Neural cell (in vitro differentiated cells): ENCODE results near the gene MAN2B2. TPM values are rescaled to one million over a fixed set of nuclear protein-coding genes. Genes with fewer than 3 reads are reported as not detected.

Experiments
- H2AFZ ChIP-seq: fragments of 200-600, 300-800 bp; sonication (generic), shearing (Covaris generic); 2 replicates; pipeline ENCODE4 v1.6.0; 2014; ENCODE audit warnings: low read depth, mild to moderate bottlenecking, antibody characterized with exemption, low read length, moderate library complexity
- H3F3A ChIP-seq: fragments of 200-600 bp; shearing (Covaris generic); 2 replicates; pipeline ENCODE4 v1.6.1; 2016; ENCODE audit warnings: mild to moderate bottlenecking, moderate library complexity, mixed read lengths, antibody characterized with exemption, low read length; ENCODE audit not compliant: insufficient read depth, poor library complexity, severe bottlenecking
- H3K27ac ChIP-seq: fragments of 200-600, 300-800 bp; sonication (generic), shearing (Covaris generic); 2 replicates; pipeline ENCODE4 v1.5.1; 2014; ENCODE audit warnings: mild to moderate bottlenecking, low read length, moderate library complexity
- H3K27me3 ChIP-seq: fragments of 300-800, 200-600 bp; sonication (generic), shearing (Covaris generic); 2 replicates; pipeline ENCODE4 v1.6.0; 2014; ENCODE audit warnings: mild to moderate bottlenecking, low read depth, low read length, moderate library complexity; ENCODE audit not compliant: insufficient read depth
- H3K36me3 ChIP-seq: fragments of 300-800, 200-600 bp; sonication (generic), shearing (Covaris generic); 2 replicates; pipeline ENCODE4 v1.5.1; 2014; ENCODE audit warnings: mild to moderate bottlenecking, antibody characterized with exemption, low read length, moderate library complexity; ENCODE audit not compliant: insufficient read depth
- H3K4me2 ChIP-seq: fragments of 300-800, 200-600 bp; sonication (generic), shearing (Covaris generic); 2 replicates; pipeline ENCODE4 v1.6.0; 2014; ENCODE audit warnings: mild to moderate bottlenecking, low read length
- H3K4me3 ChIP-seq: fragments of 300-800, 200-600 bp; sonication (generic), shearing (Covaris generic); 2 replicates; pipeline ENCODE4 v1.5.1; 2014; ENCODE audit warnings: mild to moderate bottlenecking, low read length, moderate library complexity
- H3K79me2 ChIP-seq: fragments of 200-600 bp; shearing (Covaris generic); replicated peaks from 2 replicates; pipeline ENCODE4 v1.6.0; 2014; ENCODE audit warnings: mild to moderate bottlenecking, low read length, moderate library complexity; ENCODE audit not compliant: insufficient read depth
- H3K9ac ChIP-seq: fragments of 300-800, 200-600 bp; sonication (generic), shearing (Covaris generic); 2 replicates; pipeline ENCODE4 v1.6.1; 2016; ENCODE audit warnings: mild to moderate bottlenecking, low read length, mixed read lengths
- H3K9me2 ChIP-seq: fragments of 200-600 bp; shearing (Covaris generic); 2 replicates; pipeline ENCODE4 v1.6.1; 2016; ENCODE audit warnings: mild to moderate bottlenecking, low read length, mixed read lengths; ENCODE audit not compliant: insufficient read depth
- H3K9me3 ChIP-seq: fragments of 200-600, 300-800 bp; sonication (generic), shearing (Covaris generic); 2 replicates; pipeline ENCODE4 v1.6.1; 2016; ENCODE audit warnings: mild to moderate bottlenecking, mixed run types, low read length, moderate library complexity, mixed read lengths
- H4K20me1 ChIP-seq: fragments of 200-600 bp; shearing (Covaris generic); 2 replicates; pipeline ENCODE4 v1.6.1; 2016; ENCODE audit warnings: mild to moderate bottlenecking, mixed run types; ENCODE audit not compliant: insufficient read depth
- EP300 ChIP-seq: fragments of 450-650 bp; conservative IDR thresholded peaks from 2 replicates; pipeline ENCODE4 v1.6.1; 2014; ENCODE audit warnings: antibody characterized with exemption, mild to moderate bottlenecking, moderate library complexity; ENCODE audit not compliant: poor library complexity, severe bottlenecking
- EZH2 ChIP-seq: fragments of 200-600, 300-800 bp; shearing (Covaris generic), sonication (generic); IDR thresholded peaks from 2 replicates; pipeline ENCODE4 v1.6.1; 2014; ENCODE audit warnings: antibody characterized with exemption, low read length, borderline replicate concordance, mild to moderate bottlenecking; ENCODE audit not compliant: insufficient read depth, poor library complexity, severe bottlenecking
- MXI1 ChIP-seq: fragments of 450-650 bp; conservative IDR thresholded peaks from 2 replicates; pipeline ENCODE4 v1.6.1; 2014; ENCODE audit warnings: antibody characterized with exemption, mild to moderate bottlenecking; ENCODE audit not compliant: poor library complexity, severe bottlenecking
- POLR2AphosphoS5 ChIP-seq: IDR thresholded peaks from 2 replicates; pipeline ENCODE4 v1.6.1; 2012
- RAD21 ChIP-seq: fragments of 450-650 bp; conservative IDR thresholded peaks from 2 replicates; pipeline ENCODE4 v1.6.1; 2014; ENCODE audit warnings: antibody characterized with exemption, mild to moderate bottlenecking, moderate library complexity
- SMC3 ChIP-seq: fragments of 450-650 bp; conservative IDR thresholded peaks from 2 replicates; pipeline ENCODE4 v1.6.1; 2014; ENCODE audit warnings: antibody characterized with exemption, mild to moderate bottlenecking, moderate library complexity; ENCODE audit not compliant: poor library complexity
- TAF1 ChIP-seq: IDR thresholded peaks from 2 replicates; pipeline ENCODE4 v1.6.1; 2012; ENCODE audit warnings: low read depth
- polyA plus RNA-seq: library from polyadenylated mRNA; depleted of rRNA; stranded (reverse); fragments of >200 nt; gene quantifications from 2 replicates; pipeline ENCODE4 v1.2.3, GENCODE V29; 2014
- TF ChIP-seq, protein P1 (sequence below): IDR thresholded peaks from 2 replicates; pipeline ENCODE4 v1.6.1; 2012; ENCODE audit warnings: borderline replicate concordance
- TF ChIP-seq, protein P2 (sequence below): fragments of 450-650 bp; IDR thresholded peaks from 2 replicates; pipeline ENCODE4 v1.5.1; 2014; ENCODE audit warnings: antibody characterized with exemption, mild to moderate bottlenecking, moderate library complexity; ENCODE audit not compliant: poor library complexity, severe bottlenecking

Gene MAN2B2
- polyA plus RNA-seq, 1 donor from 2014 or later: 7.5 TPM

DNA sequence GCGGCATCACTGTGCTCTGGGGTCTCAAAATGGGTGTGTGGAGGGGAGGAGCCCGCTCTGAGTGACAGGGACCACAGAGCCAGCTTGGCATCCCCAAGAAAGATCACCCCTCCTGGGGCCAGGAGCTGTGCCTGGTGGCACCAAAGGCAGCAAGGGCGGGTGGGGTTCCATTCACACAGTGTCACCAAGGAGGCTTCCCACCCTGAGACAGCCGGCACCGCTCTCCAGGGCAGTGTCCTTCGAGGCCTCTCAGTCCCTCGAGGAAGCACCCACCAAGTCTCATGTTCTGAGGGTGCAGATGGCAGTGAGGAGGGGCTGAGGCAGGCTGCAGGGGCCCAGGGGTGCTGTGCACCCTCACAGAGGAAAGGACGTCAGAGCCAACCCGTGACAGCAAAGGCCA lies 44.0 kb upstream of the MAN2B2 start:
- Histone ChIP-seq H3K9me3 (no peaks in the 10 kb centered on the region), H3K9ac (no peak overlapping the region), H3K4me2 (no peak overlapping the region), H3K79me2 (no peaks in the 10 kb centered on the region), H3K36me3 (no peaks in the 10 kb centered on the region), H4K20me1 (no peaks in the 10 kb centered on the region), H2AFZ (no peak overlapping the region), H3K4me3 (no peak overlapping the region), H3K27me3 (no peaks in the 10 kb centered on the region), H3K9me2 (no peaks in the 10 kb centered on the region), H3K27ac (no peak overlapping the region), H3F3A (no peaks in the 10 kb centered on the region)
- TF ChIP-seq EP300 (no peak), TAF1 (no peak), POLR2AphosphoS5 (no peak), EZH2 (no peak), RAD21 (no peak)
- TF ChIP-seq, protein P1, sequence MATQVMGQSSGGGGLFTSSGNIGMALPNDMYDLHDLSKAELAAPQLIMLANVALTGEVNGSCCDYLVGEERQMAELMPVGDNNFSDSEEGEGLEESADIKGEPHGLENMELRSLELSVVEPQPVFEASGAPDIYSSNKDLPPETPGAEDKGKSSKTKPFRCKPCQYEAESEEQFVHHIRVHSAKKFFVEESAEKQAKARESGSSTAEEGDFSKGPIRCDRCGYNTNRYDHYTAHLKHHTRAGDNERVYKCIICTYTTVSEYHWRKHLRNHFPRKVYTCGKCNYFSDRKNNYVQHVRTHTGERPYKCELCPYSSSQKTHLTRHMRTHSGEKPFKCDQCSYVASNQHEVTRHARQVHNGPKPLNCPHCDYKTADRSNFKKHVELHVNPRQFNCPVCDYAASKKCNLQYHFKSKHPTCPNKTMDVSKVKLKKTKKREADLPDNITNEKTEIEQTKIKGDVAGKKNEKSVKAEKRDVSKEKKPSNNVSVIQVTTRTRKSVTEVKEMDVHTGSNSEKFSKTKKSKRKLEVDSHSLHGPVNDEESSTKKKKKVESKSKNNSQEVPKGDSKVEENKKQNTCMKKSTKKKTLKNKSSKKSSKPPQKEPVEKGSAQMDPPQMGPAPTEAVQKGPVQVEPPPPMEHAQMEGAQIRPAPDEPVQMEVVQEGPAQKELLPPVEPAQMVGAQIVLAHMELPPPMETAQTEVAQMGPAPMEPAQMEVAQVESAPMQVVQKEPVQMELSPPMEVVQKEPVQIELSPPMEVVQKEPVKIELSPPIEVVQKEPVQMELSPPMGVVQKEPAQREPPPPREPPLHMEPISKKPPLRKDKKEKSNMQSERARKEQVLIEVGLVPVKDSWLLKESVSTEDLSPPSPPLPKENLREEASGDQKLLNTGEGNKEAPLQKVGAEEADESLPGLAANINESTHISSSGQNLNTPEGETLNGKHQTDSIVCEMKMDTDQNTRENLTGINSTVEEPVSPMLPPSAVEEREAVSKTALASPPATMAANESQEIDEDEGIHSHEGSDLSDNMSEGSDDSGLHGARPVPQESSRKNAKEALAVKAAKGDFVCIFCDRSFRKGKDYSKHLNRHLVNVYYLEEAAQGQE: no peak

- Histone ChIP-seq H3K4me2 (no peak overlapping the region), H4K20me1 (no peaks in the 10 kb centered on the region), H3K9ac (no peak overlapping the region), H3K27ac (no peak overlapping the region), H2AFZ (no peak overlapping the region), H3K4me3 (no peak overlapping the region), H3F3A (no peaks in the 10 kb centered on the region), H3K79me2 (no peaks in the 10 kb centered on the region), H3K27me3 (no peaks in the 10 kb centered on the region), H3K36me3 (no peaks in the 10 kb centered on the region), H3K9me2 (no peaks in the 10 kb centered on the region), H3K9me3 (no peaks in the 10 kb centered on the region)
- TF ChIP-seq SMC3: no peak
- TF ChIP-seq EP300: no peak
- TF ChIP-seq, protein P1: no peak
- TF ChIP-seq RAD21: no peak
- TF ChIP-seq MXI1: no peak
- TF ChIP-seq POLR2AphosphoS5: no peak
- no peak for TF ChIP-seq TAF1
- TF ChIP-seq, protein P2, sequence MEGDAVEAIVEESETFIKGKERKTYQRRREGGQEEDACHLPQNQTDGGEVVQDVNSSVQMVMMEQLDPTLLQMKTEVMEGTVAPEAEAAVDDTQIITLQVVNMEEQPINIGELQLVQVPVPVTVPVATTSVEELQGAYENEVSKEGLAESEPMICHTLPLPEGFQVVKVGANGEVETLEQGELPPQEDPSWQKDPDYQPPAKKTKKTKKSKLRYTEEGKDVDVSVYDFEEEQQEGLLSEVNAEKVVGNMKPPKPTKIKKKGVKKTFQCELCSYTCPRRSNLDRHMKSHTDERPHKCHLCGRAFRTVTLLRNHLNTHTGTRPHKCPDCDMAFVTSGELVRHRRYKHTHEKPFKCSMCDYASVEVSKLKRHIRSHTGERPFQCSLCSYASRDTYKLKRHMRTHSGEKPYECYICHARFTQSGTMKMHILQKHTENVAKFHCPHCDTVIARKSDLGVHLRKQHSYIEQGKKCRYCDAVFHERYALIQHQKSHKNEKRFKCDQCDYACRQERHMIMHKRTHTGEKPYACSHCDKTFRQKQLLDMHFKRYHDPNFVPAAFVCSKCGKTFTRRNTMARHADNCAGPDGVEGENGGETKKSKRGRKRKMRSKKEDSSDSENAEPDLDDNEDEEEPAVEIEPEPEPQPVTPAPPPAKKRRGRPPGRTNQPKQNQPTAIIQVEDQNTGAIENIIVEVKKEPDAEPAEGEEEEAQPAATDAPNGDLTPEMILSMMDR: no peak
- no peak for TF ChIP-seq EZH2
Observed at GRCh38 chr4:6532102-6532501, 42.9 kb upstream of the MAN2B2 start.
